Stimulated activated CD8-positive, alpha-beta memory T cell treated with anti-CD3 and anti-CD28 coated beads, Interleukin-4, amount 100 ng/mL, for 48 hours (primary cell): ENCODE results near the gene GRIP2.

Experiments used
- DNase-seq: peaks from one replicate; pipeline ENCODE4 v3.0.0-alpha.2; 2020

GRIP2 gene

DNA sequence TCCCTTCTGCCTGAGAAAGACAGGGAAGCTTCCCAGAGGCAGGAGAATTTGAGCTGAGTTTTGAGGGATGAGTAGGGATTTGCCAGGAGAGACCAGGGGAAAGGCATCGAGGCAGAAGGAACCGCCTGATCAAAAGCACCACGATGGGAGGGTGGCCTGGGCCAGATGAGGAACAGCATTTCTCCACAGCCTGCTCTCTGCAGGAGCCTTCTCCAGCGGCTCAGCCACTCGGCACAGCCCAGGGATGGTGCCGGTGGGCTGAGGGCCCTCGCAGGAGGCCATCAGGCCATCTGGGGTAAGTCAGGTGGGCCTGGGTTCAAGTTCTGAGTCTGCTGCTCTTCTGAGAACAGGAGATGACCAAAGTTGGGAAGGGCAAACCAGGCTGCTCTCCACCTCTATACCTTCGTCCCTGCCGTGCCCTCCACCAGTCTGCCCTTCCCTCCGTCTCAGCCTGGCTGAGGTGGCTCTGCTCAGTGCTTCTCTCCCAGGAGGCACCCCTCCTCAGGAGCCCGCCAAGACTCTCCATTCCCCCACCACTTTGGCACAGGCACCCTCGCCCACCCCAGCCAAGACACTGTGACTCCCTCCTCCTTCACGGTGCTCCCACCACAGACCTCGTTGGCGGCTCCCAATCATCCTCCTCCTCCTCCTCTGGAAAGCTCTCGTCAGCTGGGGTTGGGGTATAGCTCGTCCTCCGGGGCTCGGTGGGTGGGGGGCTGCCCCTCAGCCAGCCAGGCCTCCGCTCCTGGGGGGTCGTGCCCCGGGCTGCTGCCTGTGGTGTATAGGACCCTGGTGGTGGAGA is 34.9 kb downstream of the GRIP2 start:
- no peak for DNase-seq

DNA sequence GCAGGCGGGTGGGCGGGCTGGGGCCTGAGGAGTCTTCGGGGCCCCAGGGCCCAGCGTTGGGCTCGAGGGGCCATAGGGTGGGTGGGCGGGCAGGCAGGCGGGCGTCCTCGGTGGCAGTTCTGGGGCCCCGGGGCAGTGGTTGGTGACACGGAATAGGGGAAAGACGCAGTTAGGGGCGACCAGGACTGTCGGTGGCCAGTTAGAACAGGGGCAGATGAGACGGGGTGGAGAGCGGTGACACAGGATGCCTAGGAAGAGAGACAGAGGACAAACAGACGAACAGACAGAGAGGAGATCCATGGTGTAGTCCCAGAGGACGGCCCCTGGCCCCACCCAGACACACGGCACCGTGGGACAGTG is 36.5 kb downstream of the GRIP2 start:
- DNase-seq, result no peak

DNA sequence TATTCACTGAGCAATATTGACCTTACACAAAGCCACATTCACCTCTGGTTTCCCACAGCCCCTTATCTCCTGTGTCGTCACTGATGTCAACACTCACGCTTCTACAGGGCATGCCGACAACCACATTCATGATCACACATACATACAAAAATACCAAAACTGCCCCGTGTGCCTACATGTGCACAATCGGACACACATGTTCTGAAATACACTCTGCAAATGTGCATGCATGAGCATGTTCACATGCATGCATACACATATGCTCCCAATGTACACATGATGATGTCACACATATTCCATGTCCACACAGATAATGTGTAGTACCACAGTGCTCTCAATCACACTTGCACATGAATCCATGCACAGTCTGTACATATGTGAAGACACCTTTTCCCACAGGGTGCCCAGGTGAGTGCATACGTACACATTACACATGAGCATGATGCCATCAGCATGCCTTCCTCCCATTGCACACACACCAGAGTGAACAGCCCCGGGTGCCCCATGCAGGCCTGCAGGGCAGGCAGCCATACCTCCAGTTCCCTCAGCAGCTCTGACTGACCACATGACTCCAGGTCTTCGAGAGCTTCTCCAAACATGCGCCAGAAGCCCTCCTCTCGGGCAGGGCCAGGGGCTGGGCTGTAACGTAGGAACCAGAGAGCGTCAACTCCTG is 37.0 kb downstream of the GRIP2 start:
- no peak for DNase-seq

DNA sequence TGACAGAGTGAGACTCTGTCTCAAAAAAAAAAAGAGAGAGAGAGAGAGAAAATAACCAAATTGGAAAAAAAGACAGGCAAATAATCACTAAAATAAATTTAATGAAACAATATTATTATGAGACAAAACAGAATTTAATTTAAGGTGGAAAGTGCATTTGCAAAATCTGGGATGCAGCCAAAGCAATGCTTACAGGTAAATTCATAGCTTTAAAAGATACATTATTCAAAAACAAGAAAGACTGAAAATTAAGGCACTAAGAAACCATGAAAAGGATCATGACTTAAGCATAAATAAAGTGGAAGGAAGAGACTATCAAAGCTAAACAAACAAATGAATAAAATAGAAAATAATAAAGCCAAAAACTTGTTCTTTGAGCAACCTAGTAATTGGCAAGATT is 37.7 kb downstream of the GRIP2 start:
- DNase-seq, result no peak

DNA sequence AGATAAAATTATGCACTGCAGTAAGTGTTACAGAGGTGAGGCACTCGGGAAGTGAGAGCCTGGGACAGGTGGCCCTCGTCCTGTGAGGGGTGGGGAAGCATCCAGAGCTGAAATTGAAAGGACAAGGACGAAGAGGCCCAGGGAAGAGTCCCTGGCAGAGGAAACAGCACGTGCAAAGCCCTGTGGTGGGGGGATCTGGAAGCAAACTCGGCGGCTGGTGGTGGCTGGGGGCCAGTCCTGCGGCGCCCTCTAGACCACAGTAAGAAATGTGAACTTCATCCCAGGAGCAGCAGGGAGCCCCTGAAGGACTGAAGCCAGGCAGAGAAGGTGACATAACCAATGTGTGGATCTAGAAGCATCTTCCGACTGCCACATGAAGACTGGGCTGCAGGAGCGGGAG is 42.8 kb downstream of the GRIP2 start:
- DNase-seq, result no peak

DNA sequence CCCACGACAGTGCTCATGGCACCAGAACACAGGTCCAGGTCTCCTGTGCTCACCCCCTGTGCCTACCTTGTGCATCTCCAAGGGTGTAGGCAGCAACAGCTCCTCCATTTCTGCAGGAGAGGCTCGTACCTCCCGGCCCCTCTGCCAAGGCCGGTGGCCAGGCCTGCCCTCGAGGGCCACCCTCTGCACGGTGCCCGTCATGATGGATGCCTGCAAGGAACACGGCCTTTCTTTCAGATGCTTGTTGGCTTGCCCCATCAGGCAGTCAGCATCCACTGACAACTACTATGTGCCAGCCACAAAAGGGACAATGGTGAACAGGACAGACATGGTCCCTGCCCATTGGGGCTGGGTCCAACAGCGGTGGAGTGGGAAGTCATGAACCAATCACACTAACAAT is 43.8 kb downstream of the GRIP2 start:
- no peak for DNase-seq

DNA sequence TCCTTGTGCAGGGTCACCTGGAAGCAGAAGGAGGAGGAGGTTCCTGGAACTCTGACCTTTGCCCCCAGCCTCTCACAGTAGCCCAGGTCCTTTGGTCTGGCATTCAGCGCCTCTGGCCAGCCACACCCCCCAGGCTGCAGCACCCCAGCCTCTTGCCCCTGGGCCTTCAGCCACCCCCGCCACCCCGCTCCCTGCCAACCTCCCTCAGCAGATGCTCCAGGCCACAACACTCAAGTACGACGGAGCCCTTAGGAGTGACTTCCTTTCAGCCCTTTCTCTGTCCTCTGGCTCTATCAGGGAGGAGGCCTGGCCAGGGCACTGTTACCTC is 45.2 kb downstream of the GRIP2 start:
- no peak for DNase-seq

DNA sequence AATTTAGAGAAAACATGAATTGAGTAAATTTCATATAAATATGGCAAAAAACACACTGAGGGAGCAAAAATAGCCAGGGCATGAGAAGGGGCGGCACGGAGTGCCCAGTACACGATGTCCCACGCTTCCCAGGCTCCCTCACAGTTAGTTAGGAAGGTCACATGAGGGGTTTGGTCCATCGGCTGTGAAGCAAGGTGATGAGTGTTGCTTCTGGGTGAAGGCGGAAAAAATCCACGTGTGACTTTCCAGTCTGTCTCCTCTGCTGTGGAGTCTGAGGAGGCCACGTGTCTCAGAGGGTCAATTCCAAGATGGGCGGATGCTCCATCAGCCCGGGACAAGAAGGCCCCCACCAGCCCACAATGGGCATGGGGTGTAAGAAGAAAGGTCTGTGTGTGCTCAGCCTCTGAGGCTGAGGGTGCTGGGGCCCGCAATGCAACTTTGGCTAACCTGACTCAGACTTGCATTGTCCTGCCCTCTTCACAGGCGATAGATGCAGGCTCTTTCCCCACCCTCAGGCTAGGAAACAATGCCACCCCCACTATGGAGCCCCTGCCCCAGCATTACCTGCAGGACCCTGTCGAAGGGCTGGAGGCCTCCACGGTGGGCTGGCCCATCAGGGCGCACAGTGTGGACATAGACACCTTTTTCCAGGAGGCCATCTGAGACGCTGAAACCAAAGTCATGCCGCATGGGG is 45.7 kb downstream of the GRIP2 start:
- no peak for DNase-seq

DNA sequence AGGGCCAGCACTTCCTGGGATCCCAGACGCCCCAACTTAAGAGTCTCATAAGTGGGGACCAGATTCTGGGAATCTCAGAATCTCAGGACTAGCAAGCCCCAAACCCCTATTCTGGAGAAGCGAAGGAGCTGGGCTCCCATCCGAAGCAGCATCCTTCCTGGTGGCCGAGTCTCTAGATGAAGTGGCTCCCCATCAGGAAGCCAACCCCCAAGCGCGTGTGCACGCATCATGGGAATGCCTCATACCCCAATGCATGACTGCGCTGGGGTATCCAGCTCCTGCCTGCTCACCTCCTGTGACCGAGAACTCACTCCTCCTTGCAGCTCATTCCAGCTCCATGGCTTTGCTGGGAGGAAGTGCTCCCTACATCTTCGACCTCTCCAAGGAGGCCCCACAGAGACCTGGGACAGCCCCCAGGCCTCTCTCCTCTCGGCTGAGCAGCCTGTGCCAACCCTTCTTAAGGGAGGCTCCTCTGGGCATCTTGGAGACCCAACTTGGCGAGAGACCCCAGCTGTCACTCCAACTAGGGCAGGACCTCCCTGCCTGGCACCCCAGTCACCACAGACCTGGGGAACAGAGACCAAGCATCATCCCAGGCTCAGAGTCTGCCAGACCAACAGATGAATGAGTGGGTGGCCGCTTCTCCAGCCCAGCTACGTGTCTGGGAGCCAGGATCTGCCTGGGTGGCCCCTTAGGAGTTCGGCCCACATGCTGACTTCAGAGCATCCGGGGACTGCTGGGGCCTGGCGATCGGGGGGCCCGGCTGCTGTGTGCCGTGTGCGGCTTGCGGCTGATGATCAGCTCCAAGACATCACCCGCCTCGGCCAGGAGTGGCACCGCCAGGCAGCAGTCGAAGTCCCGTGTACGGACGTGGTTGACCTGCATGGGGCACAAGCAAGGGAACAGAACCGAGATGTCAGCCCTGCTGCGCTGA is 46.9 kb downstream of the GRIP2 start:
- no peak for DNase-seq

DNA sequence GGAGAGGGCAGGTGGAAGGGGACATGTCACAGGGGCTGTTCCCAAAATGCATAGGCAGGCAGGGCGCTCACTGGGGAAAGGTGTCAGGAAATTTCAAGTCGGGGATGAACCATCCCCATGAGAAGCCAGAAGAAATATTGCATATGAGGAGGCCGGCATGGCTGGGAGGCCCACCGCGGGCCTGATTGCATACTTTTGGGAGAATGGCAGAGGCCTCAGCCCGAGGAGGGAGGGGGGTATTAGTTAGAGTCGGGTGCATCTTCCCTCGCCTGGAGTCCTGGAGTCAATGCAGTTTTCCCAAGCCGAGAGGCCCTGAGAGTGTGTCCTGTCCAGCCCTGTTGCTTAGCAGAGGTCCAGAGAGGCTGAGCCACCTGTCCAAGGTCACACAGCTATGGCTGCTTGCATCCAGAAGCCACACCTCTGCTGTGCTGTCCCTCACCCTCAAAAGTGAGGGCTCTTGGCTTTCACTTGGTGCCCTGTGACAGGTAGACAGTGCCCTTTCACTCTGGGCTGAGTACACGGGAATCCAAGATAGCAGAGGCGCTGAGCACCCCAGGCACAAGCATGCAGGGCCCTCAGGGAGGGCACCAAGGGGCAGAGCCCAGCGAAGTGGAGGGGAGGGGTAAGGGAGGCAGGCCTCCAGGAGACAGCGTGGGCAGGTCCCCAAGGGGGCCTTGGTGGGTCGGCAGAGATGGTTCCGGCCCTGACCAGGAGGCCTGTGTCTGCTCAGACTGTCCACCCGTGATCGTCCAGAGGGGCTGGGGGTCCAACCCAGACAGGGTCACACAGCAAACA is 48.5 kb downstream of the GRIP2 start:
- DNase-seq, result no peak

DNA sequence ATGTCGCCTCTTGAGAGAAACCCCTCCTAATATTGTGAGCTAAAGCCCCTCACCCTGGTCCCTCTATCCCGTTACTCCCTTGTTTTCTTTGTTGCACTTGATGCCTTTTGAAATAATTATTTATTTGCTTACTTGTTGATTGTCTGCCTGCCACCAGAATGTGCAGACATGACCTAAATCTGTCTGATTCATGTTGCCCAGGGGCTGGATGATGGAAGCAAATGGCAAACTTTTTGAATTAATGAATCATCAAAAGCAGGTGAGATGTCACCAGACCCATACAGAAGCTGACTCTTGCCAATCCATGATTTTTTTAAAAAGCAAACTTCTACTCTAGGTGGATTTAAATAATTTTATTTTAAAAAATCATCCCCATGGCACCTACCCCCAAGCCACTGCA is 49.3 kb downstream of the GRIP2 start:
- no peak for DNase-seq

DNA sequence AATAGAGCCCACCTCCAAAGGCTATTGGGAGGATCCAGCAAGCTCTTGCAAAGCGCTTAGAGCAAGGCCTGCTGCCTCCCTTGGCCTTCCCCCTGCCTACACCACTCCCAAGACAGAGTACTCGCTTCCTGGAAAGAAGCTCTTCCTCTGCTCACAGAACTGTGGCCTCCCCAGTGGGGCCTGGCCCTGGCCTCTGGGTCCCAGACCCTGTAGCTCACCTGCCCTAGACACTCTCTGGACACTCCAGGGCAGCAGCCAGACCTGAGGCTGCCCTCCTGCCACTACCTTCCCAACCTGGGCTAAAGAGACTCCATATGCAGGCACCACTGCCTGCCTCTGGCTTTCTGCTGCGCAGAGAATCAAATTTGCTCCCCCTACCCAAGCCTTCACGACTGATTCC is 49.9 kb downstream of the GRIP2 start:
- no peak for DNase-seq

DNA sequence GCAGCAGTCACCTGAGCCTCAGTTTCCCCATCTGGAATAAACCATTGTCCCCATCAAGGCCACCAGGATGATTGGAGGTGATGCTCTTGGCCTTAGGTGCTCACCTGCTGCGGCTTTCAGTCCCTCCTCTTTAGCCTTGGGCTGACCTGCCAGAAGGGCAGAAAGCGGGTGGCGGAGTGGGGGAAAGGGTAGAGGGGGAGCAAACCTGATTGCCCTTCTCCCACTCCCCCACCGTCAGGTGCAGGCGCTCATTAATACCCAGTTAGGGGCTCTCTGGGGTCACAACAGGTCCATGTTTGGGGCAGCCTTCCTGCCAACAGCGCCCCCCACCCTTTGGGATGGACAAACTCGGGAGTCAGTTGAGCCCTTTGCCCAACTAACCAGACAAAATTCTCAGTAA is 50.5 kb downstream of the GRIP2 start:
- no peak for DNase-seq

DNA sequence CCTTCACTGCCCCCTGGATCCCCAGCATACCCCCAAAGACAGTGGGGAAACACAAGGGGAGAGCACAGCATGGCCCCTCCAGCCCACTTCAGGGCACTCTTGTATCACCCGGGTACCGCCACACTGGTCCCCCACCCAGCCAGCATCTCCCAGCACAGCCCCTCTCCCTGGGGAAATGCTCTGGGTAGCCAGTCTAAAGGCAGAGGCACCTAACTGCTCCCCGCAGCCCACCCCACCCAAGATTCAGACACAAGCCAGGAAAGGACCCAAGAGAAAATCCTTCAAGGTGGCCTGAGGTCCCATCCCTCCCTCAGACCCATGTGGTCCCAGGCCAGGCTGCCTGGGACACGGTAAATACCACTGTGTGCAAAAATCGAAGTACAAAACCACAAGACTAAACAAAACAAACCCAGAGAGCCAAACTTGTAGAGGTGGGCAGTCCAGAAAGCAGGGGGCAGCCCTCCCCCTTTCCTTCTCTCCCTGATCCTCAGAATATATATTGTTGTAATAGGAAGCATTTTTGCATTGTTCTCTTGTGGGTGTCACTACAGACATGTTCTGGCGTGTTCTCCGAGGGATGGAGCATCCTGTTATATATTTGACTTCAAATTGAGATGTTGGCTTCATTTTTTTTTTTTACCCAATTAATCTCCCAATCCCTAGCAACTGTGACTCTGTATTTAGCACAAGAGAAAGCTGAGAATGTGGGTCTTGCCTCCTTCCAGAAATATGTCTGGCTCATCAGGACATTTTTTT is 51.7 kb downstream of the GRIP2 start:
- no peak for DNase-seq

DNA sequence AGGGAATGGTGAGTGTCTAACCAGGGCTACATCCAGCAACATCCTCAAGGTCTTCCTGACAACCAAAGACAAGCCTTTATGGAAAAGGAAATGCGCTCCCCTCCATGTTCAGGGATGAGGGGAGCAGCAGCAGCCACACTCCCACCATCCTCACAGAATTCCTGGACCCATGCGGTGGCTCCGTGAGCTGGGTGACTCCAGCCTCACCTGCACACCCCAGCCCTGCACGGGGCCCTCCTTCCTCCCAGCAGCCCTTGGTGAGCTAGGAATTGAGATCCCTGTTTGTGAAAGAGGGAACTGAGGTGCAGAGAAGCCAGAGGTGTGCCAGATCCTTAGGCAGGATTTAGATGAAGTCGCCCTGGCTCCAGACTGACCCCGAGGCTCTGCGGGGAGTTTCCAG is 52.3 kb downstream of the GRIP2 start:
- no peak for DNase-seq

DNA sequence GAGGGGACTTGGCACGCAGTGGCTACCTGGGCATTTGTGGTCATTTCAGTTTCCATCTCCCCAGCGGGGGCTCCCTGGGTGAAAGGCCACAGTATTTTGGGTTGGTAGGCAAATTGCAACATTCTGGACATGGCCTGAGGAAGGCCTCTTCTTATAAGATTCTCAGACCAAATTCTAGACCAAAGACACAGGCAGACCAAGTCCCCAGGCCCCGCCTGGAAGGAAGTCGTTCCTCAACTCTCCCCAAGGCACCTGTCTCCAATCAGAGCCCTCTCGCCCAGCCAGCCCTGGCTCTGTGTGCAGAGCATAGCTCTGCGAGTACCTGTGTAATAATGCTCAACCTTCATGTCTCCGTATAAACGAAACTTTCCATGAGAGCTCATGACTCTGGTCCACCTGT is 53.1 kb downstream of the GRIP2 start:
- no peak for DNase-seq

DNA sequence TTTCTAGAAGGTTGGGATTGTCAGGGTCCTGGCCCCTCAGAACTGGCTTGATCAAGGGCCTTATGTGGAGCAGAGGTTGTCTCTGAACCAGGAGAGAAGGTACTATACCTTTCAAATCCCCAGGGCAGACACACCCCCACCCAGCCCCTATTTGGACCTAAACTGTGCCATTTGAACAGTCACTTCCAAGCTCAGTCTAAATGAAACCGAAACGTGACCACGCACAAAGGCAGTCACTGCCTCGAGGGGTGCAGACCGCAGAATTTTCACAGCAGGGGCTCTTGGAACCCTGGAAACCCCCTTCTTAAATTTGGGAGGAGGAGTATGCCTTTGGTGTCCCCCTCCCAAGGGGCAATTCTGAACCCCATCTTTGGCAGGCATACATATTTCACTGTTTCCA is 53.7 kb downstream of the GRIP2 start:
- DNase-seq, result no peak

DNA sequence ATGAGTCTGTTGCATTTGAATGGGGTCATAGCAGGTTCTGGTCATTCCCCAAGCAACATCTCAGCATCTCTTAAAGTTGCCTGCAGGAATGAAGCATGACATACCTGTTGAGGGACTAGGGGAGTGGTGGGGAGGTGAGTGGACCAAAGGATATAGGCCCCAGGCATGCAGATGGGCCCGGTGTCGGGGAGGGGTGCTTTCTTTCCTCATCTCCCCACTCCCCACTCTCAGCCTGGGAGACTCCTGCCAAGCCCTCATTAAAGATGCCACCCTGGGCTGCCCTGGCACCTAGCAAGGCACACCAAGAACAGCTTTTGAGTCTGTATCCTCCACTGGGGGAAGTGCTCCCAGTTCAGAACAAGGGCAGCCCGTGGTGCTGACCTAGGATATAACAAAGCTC is 54.2 kb downstream of the GRIP2 start:
- DNase-seq, result no peak

DNA sequence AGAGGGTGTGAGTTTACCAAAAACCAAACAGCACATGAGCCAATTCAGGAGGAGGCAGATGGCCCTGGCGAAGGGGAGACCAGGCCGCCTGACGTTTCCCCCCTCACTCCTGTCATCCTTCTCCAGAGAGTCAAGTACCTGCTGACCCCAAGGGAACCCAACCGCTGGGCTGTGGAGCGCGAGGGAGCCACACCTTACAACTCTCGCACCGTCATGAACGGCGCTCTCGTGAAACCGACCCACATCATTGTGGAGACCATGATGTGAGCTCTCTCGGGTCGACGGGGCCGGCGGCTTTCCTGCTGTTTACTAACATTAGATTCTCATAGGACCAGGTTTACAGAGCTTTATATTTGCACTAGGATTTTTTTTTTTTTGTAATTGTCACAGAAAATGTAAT is 55.4 kb downstream of the GRIP2 start:
- DNase-seq, result no peak

DNA sequence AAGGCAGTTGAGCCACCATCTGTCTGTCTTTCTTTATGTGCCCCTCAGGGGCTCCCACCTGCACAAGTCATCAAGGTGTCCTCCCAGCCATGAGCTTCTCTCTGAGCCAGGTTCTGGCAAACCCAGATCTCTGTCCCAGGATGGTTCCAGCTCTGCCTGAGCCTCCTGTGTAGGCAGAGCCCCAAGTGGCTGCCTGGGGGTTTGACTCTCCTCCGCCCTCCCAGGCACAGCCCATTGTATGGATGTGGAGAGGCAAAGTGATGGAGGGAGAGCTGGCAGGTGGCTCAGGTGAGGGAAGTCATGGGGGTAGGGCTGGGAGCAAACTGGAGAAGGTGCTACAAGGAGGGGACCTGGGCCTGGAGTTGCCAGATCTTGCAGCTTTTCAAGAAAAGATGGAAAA is 56.9 kb downstream of the GRIP2 start:
- no peak for DNase-seq

DNA sequence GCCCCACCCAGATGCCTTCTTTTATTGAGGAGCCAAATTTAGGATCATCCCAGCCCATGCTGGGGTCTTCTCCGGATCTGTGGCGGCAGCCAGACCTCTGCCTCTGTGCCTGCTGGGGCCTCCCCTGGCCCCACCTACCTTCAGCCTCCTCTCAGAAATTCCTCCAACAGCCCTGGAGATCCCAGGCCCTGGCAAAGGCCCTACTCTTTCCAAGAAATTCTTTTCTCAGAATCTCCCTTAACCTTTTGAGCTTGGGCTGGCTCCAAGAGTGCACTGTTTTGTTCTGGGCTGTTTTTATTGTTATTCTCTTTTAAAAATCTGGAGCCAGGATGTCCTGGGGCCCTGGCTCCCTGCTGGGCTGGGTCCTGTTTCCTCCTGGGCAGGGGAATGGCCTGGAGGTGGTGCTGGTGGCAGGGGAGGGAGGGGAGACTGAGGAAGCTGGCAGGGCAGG is 57.8 kb downstream of the GRIP2 start:
- no peak for DNase-seq

DNA sequence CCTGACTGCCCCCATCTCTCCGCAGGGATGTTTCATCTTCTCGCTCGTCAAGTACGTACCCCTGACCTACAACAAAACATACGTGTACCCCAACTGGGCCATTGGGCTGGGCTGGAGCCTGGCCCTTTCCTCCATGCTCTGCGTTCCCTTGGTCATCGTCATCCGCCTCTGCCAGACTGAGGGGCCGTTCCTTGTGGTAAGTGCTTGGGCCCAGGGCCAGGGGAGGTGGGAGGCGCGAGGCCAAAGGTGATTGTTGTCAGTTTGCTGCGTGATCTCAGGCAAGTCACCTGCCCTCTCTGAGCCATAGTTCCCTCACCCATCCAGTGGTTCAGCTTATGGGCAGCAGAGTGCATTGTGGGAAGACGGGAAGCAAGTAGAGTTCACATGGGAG is 58.5 kb downstream of the GRIP2 start:
- DNase-seq, result no peak
